B cell (primary cell): Measurements from ENCODE around the gene CCDC68. TPM values are rescaled to one million over a fixed set of nuclear protein-coding genes. Genes with fewer than 3 reads are reported as not detected.

Source experiments
- ATAC-seq: fragments of 200-7000 bp; cut with Tn5 transposase; one replicate; pipeline ENCODE4 v1.10.0; 2021; ENCODE audit warnings: low read depth, mild to moderate bottlenecking, moderate number of reproducible peaks, moderate library complexity
- CTCF ChIA-PET: fragments of 350-600 bp; sonication (Branson Sonifier 250); formaldehyde crosslinking; loops from one replicate; lab custom pipeline; 2021; ENCODE audit warnings: antibody characterized with exemption, inconsistent platforms; lab: Charles Lee
- POLR2A ChIA-PET: fragments of 350-600 bp; sonication (Branson Sonifier 250); formaldehyde crosslinking; loops from one replicate; lab custom pipeline; 2021; ENCODE audit warnings: antibody characterized with exemption; lab: Charles Lee
- DNase-seq: peaks from one replicate; pipeline ENCODE4 v3.0.0; 2013
- H2AFZ ChIP-seq: 2 replicates; pipeline ENCODE4 v1.6.1; 2012; ENCODE audit warnings: mild to moderate bottlenecking, low read depth, low read length; ENCODE audit not compliant: insufficient read depth, poor library complexity, severe bottlenecking
- H3K27ac ChIP-seq, 2 donors: 1 replicate in 1 of 2; 2 replicates in 1 of 2; pipeline ENCODE4 v1.5.1; 2012 to 2013; ENCODE audit warnings: low read length in 2 of 2, mild to moderate bottlenecking in 2 of 2, moderate library complexity in 1 of 2
- H3K27me3 ChIP-seq, 4 experiments: fragments of 200-600 bp in 1 of 4; sonication (generic) in 1 of 4; replicated peaks in 1 of 4; 1 replicate in 2 of 4; 2 replicates in 2 of 4; pipeline versions ENCODE4 v1.6.1 to v1.7.0; 2013 to 2016; ENCODE audit warnings: low read length in 3 of 4, mild to moderate bottlenecking in 2 of 4, mixed read lengths in 1 of 4, moderate library complexity in 1 of 4; ENCODE audit not compliant: insufficient read depth in 4 of 4, control insufficient read depth in 3 of 4; ENCODE audit errors: control extremely low read depth in 1 of 4
- H3K36me3 ChIP-seq, 2 experiments: replicated peaks in 1 of 2; 1 replicate in 1 of 2; 2 replicates in 1 of 2; pipeline versions ENCODE4 v1.6.1 to v1.7.1; 2013; ENCODE audit warnings: low read length in 1 of 2; ENCODE audit not compliant: insufficient read depth in 2 of 2, control insufficient read depth in 1 of 2; ENCODE audit errors: control extremely low read depth in 1 of 2, extremely low read depth in 1 of 2
- H3K4me1 ChIP-seq, 2 donors: fragments of 200-600 bp in 1 of 2; sonication (generic) in 1 of 2; 1 replicate in 1 of 2; 2 replicates in 1 of 2; pipeline versions ENCODE4 v1.5.1 to v1.6.1; 2013 to 2017; ENCODE audit warnings: low read length in 2 of 2; ENCODE audit not compliant: control insufficient read depth in 2 of 2, insufficient read depth in 2 of 2
- H3K4me2 ChIP-seq: replicated peaks from 2 replicates; pipeline ENCODE3; 2012; ENCODE audit warnings: mild to moderate bottlenecking, low read depth, low read length; ENCODE audit not compliant: poor library complexity, severe bottlenecking
- H3K4me3 ChIP-seq, 5 experiments: fragments of 200-600 bp in 1 of 5; sonication (generic) in 1 of 5; 1 replicate in 3 of 5; 2 replicates in 2 of 5; pipeline versions ENCODE4 v1.5.1 to v1.7.0; 2011 to 2016; ENCODE audit warnings: low read length in 4 of 5, mild to moderate bottlenecking in 4 of 5, low read depth in 2 of 5, control low read depth in 1 of 5, moderate library complexity in 1 of 5; ENCODE audit not compliant: insufficient read depth in 1 of 5; ENCODE audit errors: control extremely low read depth in 1 of 5, extremely low read depth in 1 of 5
- H3K79me2 ChIP-seq: fragments of 200-600 bp; sonication (generic); one replicate; pipeline ENCODE4 v1.6.0; 2016; ENCODE audit warnings: low read length; ENCODE audit not compliant: control insufficient read depth, insufficient read depth
- H3K9ac ChIP-seq: fragments of 200-600 bp; sonication (generic); 2 replicates; pipeline ENCODE4 v1.6.1; 2017; ENCODE audit warnings: mild to moderate bottlenecking, low read length, moderate library complexity
- H3K9me3 ChIP-seq, 3 donors: one replicate each; pipeline versions ENCODE4 v1.6.1 to v1.7.1; 2013; ENCODE audit warnings: low read length in 2 of 3; ENCODE audit not compliant: control insufficient read depth in 2 of 3, insufficient read depth in 1 of 3; ENCODE audit errors: control extremely low read depth in 1 of 3
- H4K20me1 ChIP-seq: 2 replicates; pipeline ENCODE4 v1.6.0; 2012; ENCODE audit warnings: mild to moderate bottlenecking, low read length; ENCODE audit not compliant: insufficient read depth, control insufficient read depth, poor library complexity, severe bottlenecking
- H3K27ac Mint-ChIP-seq: one replicate; pipeline ENCODE4 v1.8.0; 2021; ENCODE audit warnings: mixed read lengths
- H3K27me3 Mint-ChIP-seq: one replicate; pipeline ENCODE4 v1.8.0; 2021; ENCODE audit warnings: mixed read lengths
- H3K4me1 Mint-ChIP-seq: one replicate; pipeline ENCODE4 v1.8.0; 2021; ENCODE audit warnings: mixed read lengths
- H3K4me3 Mint-ChIP-seq: one replicate; pipeline ENCODE4 v1.8.0; 2021; ENCODE audit warnings: mixed read lengths
- H3K9me3 Mint-ChIP-seq: one replicate; pipeline ENCODE4 v1.8.0; 2022; ENCODE audit warnings: mixed read lengths; ENCODE audit not compliant: insufficient read depth
- EZH2 ChIP-seq: IDR thresholded peaks from 2 replicates; pipeline ENCODE4 v1.6.1; 2012; ENCODE audit warnings: borderline replicate concordance, low read depth, mild to moderate bottlenecking, moderate library complexity, low read length; ENCODE audit not compliant: insufficient read depth, poor library complexity, severe bottlenecking
- WGBS: methylation state at CpG from one replicate; pipeline ENCODE4 v1.1.5; 2013; ENCODE audit warnings: missing lambda C conversion rate; ENCODE audit not compliant: insufficient coverage; 5-methylcytosine and 5-hydroxymethylcytosine counted together
- intact Hi-C: fragments of 100-400 bp; cut with micrococcal nuclease; formaldehyde crosslinking; loops from one replicate; pipeline ENCODE4 v1.10.0; 2022
- polyA plus RNA-seq: library from polyadenylated mRNA; depleted of rRNA; stranded (reverse); fragments of >200 nt; gene quantifications from 2 replicates; pipeline ENCODE4 v1.2.3, GENCODE V29; 2012
- total RNA-seq, 2 donors: library from RNA; stranded (reverse); fragments of 120-200 nt in 1 of 2; gene quantifications; 1 replicate in 1 of 2; 2 replicates in 1 of 2; pipeline versions ENCODE4 v1.2.3 to v1.2.4, GENCODE V29; 2013 to 2022
- TF ChIP-seq, protein P1 (sequence below): fragments of 200-600 bp; IDR thresholded peaks from one replicate; pipeline ENCODE4 v1.8.0; 2022; ENCODE audit warnings: antibody characterized with exemption, mild to moderate bottlenecking

CCDC68 gene
- total and polyA plus RNA-seq, 2 donors (not counting 1 experiment from before 2014, with no cell fraction given): 0.01 to 0.32 TPM

DNA sequence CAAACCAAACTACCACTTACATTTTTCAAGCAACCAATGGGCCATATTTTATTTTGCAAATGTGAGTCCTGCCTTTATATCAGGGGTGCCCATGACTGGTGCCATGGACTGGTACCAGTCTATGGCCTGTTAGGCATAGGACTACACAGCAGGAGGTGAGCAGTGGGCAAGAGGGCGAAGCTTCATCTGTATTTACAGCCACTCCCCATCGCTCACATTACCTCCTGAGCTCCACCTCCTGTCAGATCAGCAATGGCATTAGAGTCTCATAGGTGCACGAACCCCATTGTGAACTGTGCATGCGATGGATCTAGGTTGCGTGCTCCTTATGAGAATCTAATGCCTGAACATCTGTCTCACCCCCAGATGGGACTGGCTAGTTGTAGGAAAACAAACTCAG lies 53.6 kb downstream of the CCDC68 start:
- H3K27ac Mint-ChIP-seq: no peak overlapping the region
- DNase-seq (no peak), ATAC-seq (no peak)
- H3K27me3 Mint-ChIP-seq: peaks cover 9% of the 10 kb centered on the region
- H3K9me3 Mint-ChIP-seq: no peaks in the 10 kb centered on the region
- no peaks in the 10 kb centered on the region for H3K79me2 ChIP-seq
- CTCF ChIA-PET: no interaction called here
- peaks cover 0 to 13% (median 0%) of the 10 kb centered on the region in 3 donors for H3K9me3 ChIP-seq
- no peak overlapping the region for H3K27ac ChIP-seq
- intact Hi-C loops: no loop called here
- no peak overlapping the region for H3K4me3 Mint-ChIP-seq
- no peak for TF ChIP-seq EZH2
- TF ChIP-seq, protein P1, sequence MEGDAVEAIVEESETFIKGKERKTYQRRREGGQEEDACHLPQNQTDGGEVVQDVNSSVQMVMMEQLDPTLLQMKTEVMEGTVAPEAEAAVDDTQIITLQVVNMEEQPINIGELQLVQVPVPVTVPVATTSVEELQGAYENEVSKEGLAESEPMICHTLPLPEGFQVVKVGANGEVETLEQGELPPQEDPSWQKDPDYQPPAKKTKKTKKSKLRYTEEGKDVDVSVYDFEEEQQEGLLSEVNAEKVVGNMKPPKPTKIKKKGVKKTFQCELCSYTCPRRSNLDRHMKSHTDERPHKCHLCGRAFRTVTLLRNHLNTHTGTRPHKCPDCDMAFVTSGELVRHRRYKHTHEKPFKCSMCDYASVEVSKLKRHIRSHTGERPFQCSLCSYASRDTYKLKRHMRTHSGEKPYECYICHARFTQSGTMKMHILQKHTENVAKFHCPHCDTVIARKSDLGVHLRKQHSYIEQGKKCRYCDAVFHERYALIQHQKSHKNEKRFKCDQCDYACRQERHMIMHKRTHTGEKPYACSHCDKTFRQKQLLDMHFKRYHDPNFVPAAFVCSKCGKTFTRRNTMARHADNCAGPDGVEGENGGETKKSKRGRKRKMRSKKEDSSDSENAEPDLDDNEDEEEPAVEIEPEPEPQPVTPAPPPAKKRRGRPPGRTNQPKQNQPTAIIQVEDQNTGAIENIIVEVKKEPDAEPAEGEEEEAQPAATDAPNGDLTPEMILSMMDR: no peak
- H3K27me3 ChIP-seq: peaks cover 0 to under 1% (median 0%) of the 10 kb centered on the region in 4 experiments
- POLR2A ChIA-PET: no interaction called here
- H3K4me2 ChIP-seq: no peak overlapping the region
- no peak overlapping the region for H3K4me3 ChIP-seq
- H3K36me3 ChIP-seq: no peaks in the 10 kb centered on the region
- H3K4me1 ChIP-seq: no peaks in the 10 kb centered on the region
- H3K9ac ChIP-seq: no peak overlapping the region
- no peaks in the 10 kb centered on the region for H3K4me1 Mint-ChIP-seq
- no peaks in the 10 kb centered on the region for H4K20me1 ChIP-seq
- WGBS: 78% methylated on average over 5 of the region's 5 CpGs
- H2AFZ ChIP-seq: no peak overlapping the region

DNA sequence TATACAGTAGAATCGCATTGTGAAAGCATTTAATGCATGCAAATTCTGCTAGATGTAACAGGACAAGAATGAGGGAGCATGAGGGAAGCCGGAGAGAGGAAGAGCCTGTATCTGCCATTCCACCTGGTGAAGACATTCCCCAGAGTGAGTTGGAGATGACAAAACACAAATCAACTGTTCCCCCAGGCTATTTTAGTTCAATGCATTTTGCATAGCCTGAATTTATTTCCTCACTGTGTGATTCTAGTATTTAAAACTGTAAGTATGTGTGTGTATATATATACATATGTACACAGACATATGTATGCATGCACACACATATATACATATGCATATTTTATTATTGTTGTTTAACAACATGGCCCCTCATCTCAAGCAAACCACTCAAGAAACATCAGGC lies 54.7 kb downstream of the CCDC68 start:
- 60% methylated on average over 1 of the region's 2 CpGs for WGBS
- H3K9me3 Mint-ChIP-seq: no peaks in the 10 kb centered on the region
- ChIA-PET CTCF (no interaction called here), POLR2A (no interaction called here)
- no peak for ATAC-seq
- H3K27ac Mint-ChIP-seq: no peak overlapping the region
- Histone ChIP-seq H3K9me3 (peaks cover 0 to 3% (median 0%) of the 10 kb centered on the region in 3 donors), H3K4me3 (no peak overlapping the region), H4K20me1 (no peaks in the 10 kb centered on the region), H3K9ac (no peak overlapping the region), H3K79me2 (no peaks in the 10 kb centered on the region), H2AFZ (no peak overlapping the region), H3K27me3 (no peaks in the 10 kb centered on the region), H3K36me3 (no peaks in the 10 kb centered on the region), H3K4me1 (no peaks in the 10 kb centered on the region), H3K27ac (no peak overlapping the region), H3K4me2 (no peak overlapping the region)
- H3K4me3 Mint-ChIP-seq: no peak overlapping the region
- no peak for TF ChIP-seq EZH2
- TF ChIP-seq, protein P1: no peak
- intact Hi-C loops: no loop called here
- H3K27me3 Mint-ChIP-seq: peaks cover 9% of the 10 kb centered on the region
- no peak for DNase-seq
- H3K4me1 Mint-ChIP-seq: no peaks in the 10 kb centered on the region
